GM12878 (cell line): ENCODE results near the gene WDR43. TPM values are rescaled to one million over a fixed set of nuclear protein-coding genes. Genes with fewer than 3 reads are reported as not detected.

ENCODE experiments used
- ATAC-seq: fragments of 200-7000 bp; cut with Tn5 transposase; 3 replicates; pipeline ENCODE4 v1.9.1; 2020; ENCODE audit warnings: mild to moderate bottlenecking, moderate library complexity
- BruUV-seq: library from RNA; stranded (reverse); fragments of 400-500 nt; replicated peaks from 2 replicates; lab custom pipeline; 2021; lab: Mats Ljungman, UMichigan
- CTCF ChIA-PET: fragments of 300-600 bp; sonication (Branson Sonifier 250); formaldehyde crosslinking; extraction: SDS; loops from one replicate; lab custom pipeline; 2021; ENCODE audit warnings: inconsistent platforms; lab: Yijun Ruan, JAX
- POLR2A ChIA-PET: fragments of 350-600 bp; formaldehyde crosslinking; extraction: SDS; loops from one replicate; lab custom pipeline; 2021; ENCODE audit warnings: inconsistent platforms; lab: Charles Lee
- RAD21 ChIA-PET: fragments of 300-600 bp; sonication (Branson Sonifier 250); formaldehyde crosslinking; loops from one replicate; lab custom pipeline; 2023; ENCODE audit warnings: antibody characterized with exemption; ENCODE audit not compliant: unreplicated experiment; lab: Charles Lee
- SMC1A ChIA-PET: fragments of 300-600 bp; sonication (Branson Sonifier 250); formaldehyde crosslinking; loops from one replicate; lab custom pipeline; 2023; ENCODE audit not compliant: unreplicated experiment, uncharacterized antibody; lab: Charles Lee
- DNase-seq: peaks from one replicate; pipeline ENCODE4 v3.0.0-alpha.2; 2011; ENCODE audit warnings: low read depth, low spot score
- FAIRE-seq: peaks from 3 replicates; lab custom pipeline; 2011; peaks lifted over from hg19 to GRCh38; lab: Jason Lieb, UNC
- H2AFZ ChIP-seq: 2 replicates; pipeline ENCODE4 v1.6.0; 2011; ENCODE audit warnings: low read depth, low read length, control low read depth; ENCODE audit not compliant: control insufficient read depth
- H3K27ac ChIP-seq: 2 replicates; pipeline ENCODE4 v1.5.1; 2011; ENCODE audit warnings: control low read depth; ENCODE audit not compliant: control insufficient read depth, insufficient read depth
- H3K27me3 ChIP-seq, 2 experiments: replicated peaks in 1 of 2; 2 replicates each; pipeline versions ENCODE4 v1.6.0 to v1.6.1; 2011; ENCODE audit warnings: low read length in 1 of 2; ENCODE audit not compliant: control insufficient read depth in 2 of 2, insufficient read depth in 2 of 2
- H3K36me3 ChIP-seq, 2 experiments: 2 replicates each; pipeline ENCODE4 v1.5.1; 2011; ENCODE audit warnings: low read length in 1 of 2; ENCODE audit not compliant: control insufficient read depth in 2 of 2, insufficient read depth in 2 of 2
- H3K4me1 ChIP-seq: 2 replicates; pipeline ENCODE4 v1.6.1; 2011; ENCODE audit warnings: mild to moderate bottlenecking, low read length, moderate library complexity, mixed read lengths; ENCODE audit not compliant: control insufficient read depth, insufficient read depth
- H3K4me2 ChIP-seq: 2 replicates; pipeline ENCODE4 v1.6.0; 2011; ENCODE audit warnings: control low read depth; ENCODE audit not compliant: control insufficient read depth, insufficient read depth
- H3K4me3 ChIP-seq: fragments of 200-600 bp; sonication (generic); 2 replicates; pipeline ENCODE4 v1.5.1; 2016
- H3K79me2 ChIP-seq: 2 replicates; pipeline ENCODE4 v1.6.0; 2011; ENCODE audit warnings: low read length; ENCODE audit not compliant: control insufficient read depth, insufficient read depth
- H3K9ac ChIP-seq: 2 replicates; pipeline ENCODE4 v1.8.0; 2011; ENCODE audit warnings: low read length, control low read depth, mixed read lengths; ENCODE audit not compliant: control insufficient read depth, insufficient read depth
- H3K9me3 ChIP-seq: replicated peaks from 3 replicates; pipeline ENCODE4 v1.5.1; 2011; ENCODE audit warnings: mild to moderate bottlenecking, low read length; ENCODE audit not compliant: control insufficient read depth, insufficient read depth
- H4K20me1 ChIP-seq: 2 replicates; pipeline ENCODE4 v1.6.0; 2011; ENCODE audit not compliant: control insufficient read depth, insufficient read depth
- CEBPB ChIP-seq, 2 experiments: fragments of 150-350 bp in 1 of 2; IDR thresholded peaks; 2 replicates each; pipeline ENCODE4 v1.6.1; 2012 to 2014; ENCODE audit warnings: low read depth in 2 of 2, low read length in 2 of 2, borderline replicate concordance in 1 of 2, inconsistent platforms in 1 of 2
- DPF2 ChIP-seq: fragments of 450-650 bp; IDR thresholded peaks from 2 replicates; pipeline ENCODE4 v1.6.1; 2017; ENCODE audit warnings: mild to moderate bottlenecking
- NR2C2 ChIP-seq: IDR thresholded peaks from 2 replicates; pipeline ENCODE4 v1.6.1; 2011; ENCODE audit warnings: borderline replicate concordance, low read depth; ENCODE audit not compliant: control insufficient read depth, insufficient read length
- SIN3A ChIP-seq: IDR thresholded peaks from 2 replicates; pipeline ENCODE4 v1.6.1; 2012; ENCODE audit warnings: low read depth, low read length, improper control_type of control experiment
- TARDBP ChIP-seq: IDR thresholded peaks from 2 replicates; pipeline ENCODE4 v1.6.1; 2016; ENCODE audit warnings: borderline replicate concordance
- TBL1XR1 ChIP-seq: IDR thresholded peaks from 2 replicates; pipeline ENCODE4 v1.6.1; 2012; ENCODE audit warnings: low read depth, low read length, improper control_type of control experiment
- TCF12 ChIP-seq: IDR thresholded peaks from 2 replicates; pipeline ENCODE4 v1.6.1; 2011; ENCODE audit warnings: low read depth, mild to moderate bottlenecking, low read length
- USF1 ChIP-seq: IDR thresholded peaks from 2 replicates; pipeline ENCODE4 v1.6.1; 2011; ENCODE audit warnings: borderline replicate concordance, low read depth, mild to moderate bottlenecking, moderate library complexity, mixed read lengths, low read length; ENCODE audit not compliant: insufficient read depth; ENCODE audit errors: extremely low read length
- ZNF217 ChIP-seq: fragments of 450-650 bp; IDR thresholded peaks from 2 replicates; pipeline ENCODE4 v1.6.1; 2017; ENCODE audit warnings: antibody characterized with exemption, mild to moderate bottlenecking
- ZSCAN29 ChIP-seq: fragments of 450-650 bp; IDR thresholded peaks from 2 replicates; pipeline ENCODE4 v1.6.1; 2017; ENCODE audit warnings: mild to moderate bottlenecking, moderate library complexity
- WGBS: methylation state at CpG from one replicate; pipeline ENCODE4 v1.1.6; 2016; ENCODE audit warnings: low lambda C conversion rate; ENCODE audit not compliant: insufficient replicate concordance, insufficient coverage; ENCODE audit errors: missing lambda C conversion rate; 5-methylcytosine and 5-hydroxymethylcytosine counted together
- in situ Hi-C: fragments of 300-500 bp; cut with MboI; formaldehyde crosslinking; loops from 9 replicates; pipeline ENCODE4 v1.14.3; 2018; ENCODE audit warnings: mixed read lengths
- intact Hi-C: fragments of 100-400 bp; cut with micrococcal nuclease; formaldehyde crosslinking; loops from one replicate; pipeline ENCODE4 v1.14.2; 2022; ENCODE audit not compliant: unreplicated experiment
- polyA plus RNA-seq, 11 experiments: library from polyadenylated mRNA; depleted of rRNA in 4 of 11; unstranded in 6 of 11; stranded (reverse) in 5 of 11; fragments of >200 nt; fragmentation: Nextera tagmentation in 4 of 11; fragmentation: Illumina TruSeq in 1 of 11; extraction: Ambion mirVana in 4 of 11; extraction: Trizol in 1 of 11; gene quantifications; 1 replicate in 1 of 11; 2 replicates in 10 of 11; pipeline versions ENCODE4 v1.2.1 to v1.2.3, GENCODE V29; 2011 to 2016; ENCODE audit warnings: inconsistent platforms in 2 of 11, missing spikeins in 2 of 11, low read depth in 1 of 11
- total RNA-seq, 4 experiments: library from RNA; depleted of rRNA in 3 of 4; stranded (reverse); fragments of >200 nt in 3 of 4; fragmentation: Illumina TruSeq in 1 of 4; extraction: Trizol in 1 of 4; gene quantifications; 2 replicates each; pipeline versions ENCODE4 v1.2.1 to v1.2.3, GENCODE V29; 2013 to 2021
- TF ChIP-seq, protein P1 (sequence below), 3 experiments: IDR thresholded peaks in 2 of 3; conservative IDR thresholded peaks in 1 of 3; 2 replicates each; pipeline ENCODE4 v1.5.1; 2011; ENCODE audit warnings: low read depth in 3 of 3, low read length in 3 of 3, mild to moderate bottlenecking in 3 of 3, control low read depth in 2 of 3, moderate library complexity in 2 of 3, inconsistent platforms in 1 of 3, mixed read lengths in 1 of 3; ENCODE audit not compliant: control insufficient read depth in 2 of 3, insufficient read depth in 1 of 3; ENCODE audit errors: extremely low read depth in 1 of 3
- TF ChIP-seq, protein P2 (sequence below): IDR thresholded peaks from 2 replicates; pipeline ENCODE4 v1.6.1; 2011; ENCODE audit warnings: borderline replicate concordance, low read depth, mild to moderate bottlenecking, moderate library complexity, low read length; ENCODE audit not compliant: insufficient read depth, poor library complexity, severe bottlenecking

WDR43 gene
- total and polyA plus RNA-seq, 10 of the 15 experiments (the other 5 are each of a cell fraction or from before 2014, with no cell fraction given), result 39.3 to 153 (median 81.9) TPM

DNA sequence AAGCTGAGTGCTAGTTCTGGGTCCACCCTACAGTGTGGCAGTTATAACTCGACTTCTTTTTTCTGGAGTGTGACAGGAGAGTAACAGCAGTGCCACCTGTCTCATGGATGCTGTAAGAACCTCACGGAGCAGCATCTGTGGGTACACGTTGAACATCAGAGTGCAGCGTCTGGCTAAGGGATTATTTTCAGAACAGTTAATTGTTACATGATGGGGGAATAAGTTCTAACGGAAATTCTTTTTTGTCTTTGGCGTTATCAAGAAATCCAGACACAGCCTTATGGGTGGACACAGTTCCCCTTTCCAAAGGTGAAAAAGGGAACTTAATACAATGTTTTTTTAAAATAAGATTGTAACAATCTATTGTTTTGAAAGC is 58.4 kb downstream of the WDR43 start:
- H3K4me1 ChIP-seq, result no peaks in the 10 kb centered on the region
- intact Hi-C loops, result loop anchor here (5.0 kb wide), 1 partner anchor 131 kb away; no protein-coding TSS in a partner anchor
- RAD21 ChIA-PET, result no interaction called here
- H3K79me2 ChIP-seq, result no peaks in the 10 kb centered on the region
- 52% methylated on average over 6 of the region's 6 CpGs for WGBS
- CTCF ChIA-PET, result interaction anchor here (0.5 kb wide), 1 partner anchor 21 kb away, joined by 3 read pairs; no protein-coding TSS in a partner anchor
- SMC1A ChIA-PET, result no interaction called here
- no peaks in the 10 kb centered on the region for H3K27me3 ChIP-seq
- H4K20me1 ChIP-seq, result no peaks in the 10 kb centered on the region
- DNase-seq (no peak), FAIRE-seq (no peak), ATAC-seq (peak; percentile 61)
- no peak for TF ChIP-seq SIN3A
- TF ChIP-seq, protein P1, sequence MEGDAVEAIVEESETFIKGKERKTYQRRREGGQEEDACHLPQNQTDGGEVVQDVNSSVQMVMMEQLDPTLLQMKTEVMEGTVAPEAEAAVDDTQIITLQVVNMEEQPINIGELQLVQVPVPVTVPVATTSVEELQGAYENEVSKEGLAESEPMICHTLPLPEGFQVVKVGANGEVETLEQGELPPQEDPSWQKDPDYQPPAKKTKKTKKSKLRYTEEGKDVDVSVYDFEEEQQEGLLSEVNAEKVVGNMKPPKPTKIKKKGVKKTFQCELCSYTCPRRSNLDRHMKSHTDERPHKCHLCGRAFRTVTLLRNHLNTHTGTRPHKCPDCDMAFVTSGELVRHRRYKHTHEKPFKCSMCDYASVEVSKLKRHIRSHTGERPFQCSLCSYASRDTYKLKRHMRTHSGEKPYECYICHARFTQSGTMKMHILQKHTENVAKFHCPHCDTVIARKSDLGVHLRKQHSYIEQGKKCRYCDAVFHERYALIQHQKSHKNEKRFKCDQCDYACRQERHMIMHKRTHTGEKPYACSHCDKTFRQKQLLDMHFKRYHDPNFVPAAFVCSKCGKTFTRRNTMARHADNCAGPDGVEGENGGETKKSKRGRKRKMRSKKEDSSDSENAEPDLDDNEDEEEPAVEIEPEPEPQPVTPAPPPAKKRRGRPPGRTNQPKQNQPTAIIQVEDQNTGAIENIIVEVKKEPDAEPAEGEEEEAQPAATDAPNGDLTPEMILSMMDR (IDR thresholded peaks at IDR 0.05 in 2 of 3, conservative IDR thresholded peaks at IDR 0.05 in 1 of 3; ENCODE audit: control insufficient read depth in 2 of 3, extremely low read depth in 1 of 3, insufficient read depth in 1 of 3, low read depth in 3 of 3, low read length in 3 of 3), result peak in 1 of 3 experiments; percentile 34; a peak in 1 of 6 replicates
- no peak overlapping the region for H3K4me3 ChIP-seq
- no peak overlapping the region for H3K9ac ChIP-seq
- peaks cover 2% of the 10 kb centered on the region; the same call in 2 of the 3 replicates for H3K9me3 ChIP-seq
- H3K27ac ChIP-seq, result no peak overlapping the region
- H2AFZ ChIP-seq, result no peak overlapping the region
- in situ Hi-C loops, result loop anchor here (10.0 kb wide), 2 partner anchors 892 to 1122 kb away; no protein-coding TSS in a partner anchor
- no TSS peak for BruUV-seq
- H3K4me2 ChIP-seq, result no peak overlapping the region
- peaks cover 2 to 4% of the 10 kb centered on the region in 2 experiments for H3K36me3 ChIP-seq
- POLR2A ChIA-PET, result no interaction called here

GRCh38 chr2:28955467-28955866 is 61.0 kb downstream of the WDR43 start:
- Histone ChIP-seq H4K20me1 (no peaks in the 10 kb centered on the region), H3K79me2 (no peaks in the 10 kb centered on the region), H3K36me3 (no peaks in the 10 kb centered on the region), H3K4me3 (no peak overlapping the region), H3K4me2 (no peak overlapping the region), H3K9me3 (no peaks in the 10 kb centered on the region), H3K9ac (no peak overlapping the region), H3K4me1 (no peaks in the 10 kb centered on the region), H2AFZ (no peak overlapping the region), H3K27ac (no peak overlapping the region), H3K27me3 (no peaks in the 10 kb centered on the region)
- ChIA-PET SMC1A (interaction anchor here (0.9 to 1.3 kb wide), 2 partner anchors 136 to 969 kb away, joined by 3 to 4 read pairs; no protein-coding TSS in a partner anchor), CTCF (no interaction called here), RAD21 (no interaction called here), POLR2A (interaction anchor here (0.7 kb wide), 1 partner anchor 254 kb away, joined by 3 read pairs; no protein-coding TSS in a partner anchor)
- WGBS, result 59% methylated on average over 5 of the region's 5 CpGs
- intact Hi-C loops (loop anchor here (5.0 kb wide), 2 partner anchors 887 to 967 kb away; partner anchors contain the start of gene ALK), in situ Hi-C loops (loop anchor here (5.0 to 10.0 kb wide), 3 partner anchors 247 to 1119 kb away; no protein-coding TSS in a partner anchor)
- FAIRE-seq, result no peak
- no peak for DNase-seq
- no TSS peak for BruUV-seq
- ATAC-seq, result no peak
- no peak for TF ChIP-seq USF1
- no peak for TF ChIP-seq DPF2
- TF ChIP-seq, protein P2, sequence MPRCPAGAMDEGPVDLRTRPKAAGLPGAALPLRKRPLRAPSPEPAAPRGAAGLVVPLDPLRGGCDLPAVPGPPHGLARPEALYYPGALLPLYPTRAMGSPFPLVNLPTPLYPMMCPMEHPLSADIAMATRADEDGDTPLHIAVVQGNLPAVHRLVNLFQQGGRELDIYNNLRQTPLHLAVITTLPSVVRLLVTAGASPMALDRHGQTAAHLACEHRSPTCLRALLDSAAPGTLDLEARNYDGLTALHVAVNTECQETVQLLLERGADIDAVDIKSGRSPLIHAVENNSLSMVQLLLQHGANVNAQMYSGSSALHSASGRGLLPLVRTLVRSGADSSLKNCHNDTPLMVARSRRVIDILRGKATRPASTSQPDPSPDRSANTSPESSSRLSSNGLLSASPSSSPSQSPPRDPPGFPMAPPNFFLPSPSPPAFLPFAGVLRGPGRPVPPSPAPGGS, result no peak
- TF ChIP-seq ZSCAN29, result no peak
- TF ChIP-seq TBL1XR1, result no peak
- no peak for TF ChIP-seq CEBPB (IDR thresholded peaks at IDR 0.05; ENCODE audit: borderline replicate concordance in 1 of 2, low read depth in 2 of 2, low read length in 2 of 2)
- TF ChIP-seq TCF12, result no peak
- TF ChIP-seq TARDBP, result no peak
- no peak for TF ChIP-seq NR2C2
- TF ChIP-seq ZNF217, result no peak
